K562 (cell line): ENCODE data around the gene POU3F3.

Experiments used
- ATF7 ChIP-seq: fragments of 450-650 bp; IDR thresholded peaks from 2 replicates; pipeline ENCODE4 v1.7.1; 2014; ENCODE audit warnings: mild to moderate bottlenecking, moderate library complexity
- BACH1 ChIP-seq: fragments of 200-800 bp; sonication (Bioruptor generic); IDR thresholded peaks from 2 replicates; pipeline ENCODE4 v1.6.1; 2016; ENCODE audit warnings: missing genetic modification characterization, missing compliant biosample characterization
- DPF2 ChIP-seq: fragments of 450-650 bp; IDR thresholded peaks from 2 replicates; pipeline ENCODE4 v1.6.1; 2016
- ZNF133 ChIP-seq: fragments of 250-450 bp; sonication (Bioruptor Pico); IDR thresholded peaks from 2 replicates; pipeline ENCODE4 v1.4.0; 2020; ENCODE audit warnings: mild to moderate bottlenecking
- ZNF699 ChIP-seq: fragments of 250-450 bp; sonication (Bioruptor Pico); IDR thresholded peaks from 2 replicates; pipeline ENCODE4 v1.8.0; 2021; ENCODE audit warnings: mild to moderate bottlenecking, moderate library complexity; ENCODE audit not compliant: insufficient replicate concordance
- TF ChIP-seq, protein P1 (sequence below), 2 experiments: fragments of 450-650 bp; formaldehyde crosslinking in 1 of 2; IDR thresholded peaks; 2 replicates each; pipeline versions ENCODE4 v1.4.0 to v1.6.1; 2014 to 2020; ENCODE audit warnings: mild to moderate bottlenecking in 2 of 2, borderline replicate concordance in 1 of 2, low read depth in 1 of 2
- TF ChIP-seq, protein P2 (sequence below): fragments of 250-450 bp; sonication (Bioruptor Pico); IDR thresholded peaks from 2 replicates; pipeline ENCODE4 v1.8.0; 2021; ENCODE audit warnings: moderate library complexity, mild to moderate bottlenecking, inconsistent platforms
- TF ChIP-seq, protein P3 (sequence below): fragments of 250-450 bp; sonication (Bioruptor Pico); IDR thresholded peaks from 2 replicates; pipeline ENCODE4 v1.5.1; 2021; ENCODE audit warnings: mild to moderate bottlenecking
- TF ChIP-seq, protein P4 (sequence below): fragments of 450-650 bp; IDR thresholded peaks from 2 replicates; pipeline ENCODE4 v1.6.1; 2016; ENCODE audit warnings: low read depth
- TF ChIP-seq, protein P5 (sequence below): fragments of 450-650 bp; IDR thresholded peaks from 2 replicates; pipeline ENCODE4 v1.6.1; 2016

DNA sequence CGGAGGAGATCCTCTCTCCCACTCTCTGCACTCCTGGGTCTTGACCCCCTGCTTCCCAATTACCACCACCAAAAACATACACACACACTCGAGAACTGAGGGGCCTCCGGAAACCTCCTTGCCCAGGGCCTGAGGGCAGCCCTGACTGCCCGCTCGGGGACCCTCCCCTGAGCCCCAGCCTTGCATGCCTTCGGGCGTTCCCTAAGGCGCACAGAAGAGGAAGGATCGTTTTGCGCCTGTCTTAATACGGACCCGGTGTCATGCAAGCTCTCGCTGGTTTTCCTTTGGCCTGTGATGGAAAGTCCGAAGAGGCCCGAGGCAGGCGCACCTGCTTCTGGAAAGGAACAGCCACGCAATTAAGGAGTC is 19.8 kb downstream of the POU3F3 start:
- no peak for TF ChIP-seq ATF7
- TF ChIP-seq, protein P1, sequence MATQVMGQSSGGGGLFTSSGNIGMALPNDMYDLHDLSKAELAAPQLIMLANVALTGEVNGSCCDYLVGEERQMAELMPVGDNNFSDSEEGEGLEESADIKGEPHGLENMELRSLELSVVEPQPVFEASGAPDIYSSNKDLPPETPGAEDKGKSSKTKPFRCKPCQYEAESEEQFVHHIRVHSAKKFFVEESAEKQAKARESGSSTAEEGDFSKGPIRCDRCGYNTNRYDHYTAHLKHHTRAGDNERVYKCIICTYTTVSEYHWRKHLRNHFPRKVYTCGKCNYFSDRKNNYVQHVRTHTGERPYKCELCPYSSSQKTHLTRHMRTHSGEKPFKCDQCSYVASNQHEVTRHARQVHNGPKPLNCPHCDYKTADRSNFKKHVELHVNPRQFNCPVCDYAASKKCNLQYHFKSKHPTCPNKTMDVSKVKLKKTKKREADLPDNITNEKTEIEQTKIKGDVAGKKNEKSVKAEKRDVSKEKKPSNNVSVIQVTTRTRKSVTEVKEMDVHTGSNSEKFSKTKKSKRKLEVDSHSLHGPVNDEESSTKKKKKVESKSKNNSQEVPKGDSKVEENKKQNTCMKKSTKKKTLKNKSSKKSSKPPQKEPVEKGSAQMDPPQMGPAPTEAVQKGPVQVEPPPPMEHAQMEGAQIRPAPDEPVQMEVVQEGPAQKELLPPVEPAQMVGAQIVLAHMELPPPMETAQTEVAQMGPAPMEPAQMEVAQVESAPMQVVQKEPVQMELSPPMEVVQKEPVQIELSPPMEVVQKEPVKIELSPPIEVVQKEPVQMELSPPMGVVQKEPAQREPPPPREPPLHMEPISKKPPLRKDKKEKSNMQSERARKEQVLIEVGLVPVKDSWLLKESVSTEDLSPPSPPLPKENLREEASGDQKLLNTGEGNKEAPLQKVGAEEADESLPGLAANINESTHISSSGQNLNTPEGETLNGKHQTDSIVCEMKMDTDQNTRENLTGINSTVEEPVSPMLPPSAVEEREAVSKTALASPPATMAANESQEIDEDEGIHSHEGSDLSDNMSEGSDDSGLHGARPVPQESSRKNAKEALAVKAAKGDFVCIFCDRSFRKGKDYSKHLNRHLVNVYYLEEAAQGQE (IDR thresholded peaks at IDR 0.05; ENCODE audit: borderline replicate concordance), result no peak
- TF ChIP-seq, protein P1 (CRISPR knock-in tag; IDR thresholded peaks at IDR 0.05; ENCODE audit: low read depth), result no peak
- no peak for TF ChIP-seq ZNF133 (CRISPR knock-in tag)
- TF ChIP-seq BACH1 (tag), result no peak
- TF ChIP-seq, protein P2, sequence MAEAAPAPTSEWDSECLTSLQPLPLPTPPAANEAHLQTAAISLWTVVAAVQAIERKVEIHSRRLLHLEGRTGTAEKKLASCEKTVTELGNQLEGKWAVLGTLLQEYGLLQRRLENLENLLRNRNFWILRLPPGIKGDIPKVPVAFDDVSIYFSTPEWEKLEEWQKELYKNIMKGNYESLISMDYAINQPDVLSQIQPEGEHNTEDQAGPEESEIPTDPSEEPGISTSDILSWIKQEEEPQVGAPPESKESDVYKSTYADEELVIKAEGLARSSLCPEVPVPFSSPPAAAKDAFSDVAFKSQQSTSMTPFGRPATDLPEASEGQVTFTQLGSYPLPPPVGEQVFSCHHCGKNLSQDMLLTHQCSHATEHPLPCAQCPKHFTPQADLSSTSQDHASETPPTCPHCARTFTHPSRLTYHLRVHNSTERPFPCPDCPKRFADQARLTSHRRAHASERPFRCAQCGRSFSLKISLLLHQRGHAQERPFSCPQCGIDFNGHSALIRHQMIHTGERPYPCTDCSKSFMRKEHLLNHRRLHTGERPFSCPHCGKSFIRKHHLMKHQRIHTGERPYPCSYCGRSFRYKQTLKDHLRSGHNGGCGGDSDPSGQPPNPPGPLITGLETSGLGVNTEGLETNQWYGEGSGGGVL, result no peak
- TF ChIP-seq, protein P3, sequence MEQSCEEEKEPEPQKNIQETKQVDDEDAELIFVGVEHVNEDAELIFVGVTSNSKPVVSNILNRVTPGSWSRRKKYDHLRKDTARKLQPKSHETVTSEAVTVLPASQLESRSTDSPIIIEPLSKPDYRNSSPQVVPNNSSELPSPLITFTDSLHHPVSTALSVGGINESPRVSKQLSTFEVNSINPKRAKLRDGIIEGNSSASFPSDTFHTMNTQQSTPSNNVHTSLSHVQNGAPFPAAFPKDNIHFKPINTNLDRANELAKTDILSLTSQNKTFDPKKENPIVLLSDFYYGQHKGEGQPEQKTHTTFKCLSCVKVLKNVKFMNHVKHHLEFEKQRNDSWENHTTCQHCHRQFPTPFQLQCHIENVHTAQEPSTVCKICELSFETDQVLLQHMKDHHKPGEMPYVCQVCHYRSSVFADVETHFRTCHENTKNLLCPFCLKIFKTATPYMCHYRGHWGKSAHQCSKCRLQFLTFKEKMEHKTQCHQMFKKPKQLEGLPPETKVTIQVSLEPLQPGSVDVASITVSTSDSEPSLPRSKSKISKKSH (CRISPR knock-in tag), result no peak
- TF ChIP-seq, protein P4, sequence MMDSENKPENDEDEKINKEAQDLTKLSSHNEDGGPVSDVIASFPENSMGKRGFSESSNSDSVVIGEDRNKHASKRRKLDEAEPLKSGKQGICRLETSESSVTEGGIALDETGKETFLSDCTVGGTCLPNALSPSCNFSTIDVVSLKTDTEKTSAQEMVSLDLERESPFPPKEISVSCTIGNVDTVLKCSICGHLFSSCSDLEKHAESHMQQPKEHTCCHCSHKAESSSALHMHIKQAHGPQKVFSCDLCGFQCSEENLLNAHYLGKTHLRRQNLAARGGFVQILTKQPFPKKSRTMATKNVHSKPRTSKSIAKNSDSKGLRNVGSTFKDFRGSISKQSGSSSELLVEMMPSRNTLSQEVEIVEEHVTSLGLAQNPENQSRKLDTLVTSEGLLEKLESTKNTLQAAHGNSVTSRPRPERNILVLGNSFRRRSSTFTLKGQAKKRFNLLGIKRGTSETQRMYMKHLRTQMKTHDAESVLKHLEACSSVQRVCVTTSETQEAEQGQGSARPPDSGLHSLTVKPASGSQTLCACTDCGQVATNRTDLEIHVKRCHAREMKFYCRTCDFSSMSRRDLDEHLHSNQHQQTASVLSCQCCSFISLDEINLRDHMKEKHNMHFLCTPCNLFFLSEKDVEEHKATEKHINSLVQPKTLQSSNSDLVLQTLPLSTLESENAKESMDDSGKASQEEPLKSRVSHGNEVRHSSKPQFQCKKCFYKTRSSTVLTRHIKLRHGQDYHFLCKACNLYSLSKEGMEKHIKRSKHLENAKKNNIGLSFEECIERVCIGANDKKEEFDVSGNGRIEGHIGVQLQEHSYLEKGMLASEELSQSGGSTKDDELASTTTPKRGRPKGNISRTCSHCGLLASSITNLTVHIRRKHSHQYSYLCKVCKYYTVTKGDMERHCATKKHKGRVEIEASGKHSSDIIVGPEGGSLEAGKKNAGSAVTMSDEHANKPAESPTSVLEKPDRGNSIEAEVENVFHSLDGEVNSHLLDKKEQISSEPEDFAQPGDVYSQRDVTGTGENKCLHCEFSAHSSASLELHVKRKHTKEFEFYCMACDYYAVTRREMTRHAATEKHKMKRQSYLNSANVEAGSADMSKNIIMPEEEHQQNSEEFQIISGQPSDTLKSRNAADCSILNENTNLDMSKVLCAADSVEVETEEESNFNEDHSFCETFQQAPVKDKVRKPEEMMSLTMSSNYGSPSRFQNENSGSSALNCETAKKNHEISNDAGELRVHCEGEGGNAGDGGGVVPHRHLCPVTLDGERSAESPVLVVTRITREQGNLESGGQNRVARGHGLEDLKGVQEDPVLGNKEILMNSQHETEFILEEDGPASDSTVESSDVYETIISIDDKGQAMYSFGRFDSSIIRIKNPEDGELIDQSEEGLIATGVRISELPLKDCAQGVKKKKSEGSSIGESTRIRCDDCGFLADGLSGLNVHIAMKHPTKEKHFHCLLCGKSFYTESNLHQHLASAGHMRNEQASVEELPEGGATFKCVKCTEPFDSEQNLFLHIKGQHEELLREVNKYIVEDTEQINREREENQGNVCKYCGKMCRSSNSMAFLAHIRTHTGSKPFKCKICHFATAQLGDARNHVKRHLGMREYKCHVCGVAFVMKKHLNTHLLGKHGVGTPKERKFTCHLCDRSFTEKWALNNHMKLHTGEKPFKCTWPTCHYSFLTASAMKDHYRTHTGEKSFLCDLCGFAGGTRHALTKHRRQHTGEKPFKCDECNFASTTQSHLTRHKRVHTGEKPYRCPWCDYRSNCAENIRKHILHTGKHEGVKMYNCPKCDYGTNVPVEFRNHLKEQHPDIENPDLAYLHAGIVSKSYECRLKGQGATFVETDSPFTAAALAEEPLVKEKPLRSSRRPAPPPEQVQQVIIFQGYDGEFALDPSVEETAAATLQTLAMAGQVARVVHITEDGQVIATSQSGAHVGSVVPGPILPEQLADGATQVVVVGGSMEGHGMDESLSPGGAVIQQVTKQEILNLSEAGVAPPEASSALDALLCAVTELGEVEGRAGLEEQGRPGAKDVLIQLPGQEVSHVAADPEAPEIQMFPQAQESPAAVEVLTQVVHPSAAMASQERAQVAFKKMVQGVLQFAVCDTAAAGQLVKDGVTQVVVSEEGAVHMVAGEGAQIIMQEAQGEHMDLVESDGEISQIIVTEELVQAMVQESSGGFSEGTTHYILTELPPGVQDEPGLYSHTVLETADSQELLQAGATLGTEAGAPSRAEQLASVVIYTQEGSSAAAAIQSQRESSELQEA, result no peak
- TF ChIP-seq, protein P5, sequence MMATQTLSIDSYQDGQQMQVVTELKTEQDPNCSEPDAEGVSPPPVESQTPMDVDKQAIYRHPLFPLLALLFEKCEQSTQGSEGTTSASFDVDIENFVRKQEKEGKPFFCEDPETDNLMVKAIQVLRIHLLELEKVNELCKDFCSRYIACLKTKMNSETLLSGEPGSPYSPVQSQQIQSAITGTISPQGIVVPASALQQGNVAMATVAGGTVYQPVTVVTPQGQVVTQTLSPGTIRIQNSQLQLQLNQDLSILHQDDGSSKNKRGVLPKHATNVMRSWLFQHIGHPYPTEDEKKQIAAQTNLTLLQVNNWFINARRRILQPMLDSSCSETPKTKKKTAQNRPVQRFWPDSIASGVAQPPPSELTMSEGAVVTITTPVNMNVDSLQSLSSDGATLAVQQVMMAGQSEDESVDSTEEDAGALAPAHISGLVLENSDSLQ, result no peak
- TF ChIP-seq ZNF699, result no peak
- TF ChIP-seq DPF2, result no peak
